Esophagus muscularis mucosa (tissue), 4 donors: ENCODE data around the gene BOLA1.

Experiments used
- EP300 ChIP-seq: sonication (generic); formaldehyde crosslinking; IDR thresholded peaks from one replicate; pipeline ENCODE4 v1.6.1; 2017; ENCODE audit warnings: antibody characterized with exemption
- POLR2A ChIP-seq: fragments of 450-650 bp; IDR thresholded peaks from one replicate; pipeline ENCODE4 v1.6.1; 2017; ENCODE audit warnings: antibody characterized with exemption, moderate library complexity, mild to moderate bottlenecking, low read depth
- POLR2AphosphoS5 ChIP-seq, 2 donors: sonication (generic); formaldehyde crosslinking; IDR thresholded peaks; one replicate each; pipeline ENCODE4 v1.6.1; 2017; ENCODE audit warnings: antibody characterized with exemption in 2 of 2
- TF ChIP-seq, protein P1 (sequence below), 3 experiments: fragments of 200-600 bp in 2 of 3; fragments of 450-650 bp in 1 of 3; sonication (generic) in 2 of 3; IDR thresholded peaks; one replicate each; pipeline ENCODE4 v1.5.1; 2017 to 2019; ENCODE audit warnings: antibody characterized with exemption in 3 of 3, mild to moderate bottlenecking in 2 of 3, moderate library complexity in 1 of 3

DNA sequence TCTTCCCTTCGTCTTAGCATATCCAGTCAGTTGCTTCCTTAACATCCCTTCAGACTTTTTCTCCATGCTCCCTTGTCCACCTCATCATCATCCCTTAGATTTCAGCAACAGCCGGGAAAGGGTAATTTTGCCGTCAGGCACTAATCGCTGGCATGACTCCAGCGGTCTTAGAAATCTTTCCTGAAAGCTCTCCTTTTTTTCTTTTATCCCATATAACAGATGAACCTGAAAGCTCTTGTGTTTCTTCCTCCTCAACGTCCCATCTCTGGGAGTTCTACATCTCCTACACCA lies 10.4 kb upstream of the BOLA1 start:
- TF ChIP-seq, protein P1, sequence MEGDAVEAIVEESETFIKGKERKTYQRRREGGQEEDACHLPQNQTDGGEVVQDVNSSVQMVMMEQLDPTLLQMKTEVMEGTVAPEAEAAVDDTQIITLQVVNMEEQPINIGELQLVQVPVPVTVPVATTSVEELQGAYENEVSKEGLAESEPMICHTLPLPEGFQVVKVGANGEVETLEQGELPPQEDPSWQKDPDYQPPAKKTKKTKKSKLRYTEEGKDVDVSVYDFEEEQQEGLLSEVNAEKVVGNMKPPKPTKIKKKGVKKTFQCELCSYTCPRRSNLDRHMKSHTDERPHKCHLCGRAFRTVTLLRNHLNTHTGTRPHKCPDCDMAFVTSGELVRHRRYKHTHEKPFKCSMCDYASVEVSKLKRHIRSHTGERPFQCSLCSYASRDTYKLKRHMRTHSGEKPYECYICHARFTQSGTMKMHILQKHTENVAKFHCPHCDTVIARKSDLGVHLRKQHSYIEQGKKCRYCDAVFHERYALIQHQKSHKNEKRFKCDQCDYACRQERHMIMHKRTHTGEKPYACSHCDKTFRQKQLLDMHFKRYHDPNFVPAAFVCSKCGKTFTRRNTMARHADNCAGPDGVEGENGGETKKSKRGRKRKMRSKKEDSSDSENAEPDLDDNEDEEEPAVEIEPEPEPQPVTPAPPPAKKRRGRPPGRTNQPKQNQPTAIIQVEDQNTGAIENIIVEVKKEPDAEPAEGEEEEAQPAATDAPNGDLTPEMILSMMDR (IDR thresholded peaks at IDR 0.05), result no peak
- TF ChIP-seq POLR2A (no peak), POLR2AphosphoS5 (IDR thresholded peaks at IDR 0.05) (no peak), EP300 (no peak)
